Measurements from ENCODE around the gene SFXN2.
"Not testable (repeated sequence)": the region's sequence is repeated elsewhere in the genome, so short reads cannot be mapped to it uniquely, and the experiment has no call there.

GRCh38 chr10:102716900-102717565, 2.6 kb downstream of the SFXN2 start:
- TF ChIP-seq CTCF (IDR thresholded peaks at IDR 0.05; ENCODE audit: low read length); EZH2 (optimal IDR thresholded peaks at IDR 0.05; ENCODE audit: low read depth, low read length); EZH2phosphoT487 (IDR thresholded peaks at IDR 0.05; ENCODE audit: low read length): not testable (repeated sequence)
